GM12878 (cell line): ENCODE measurements around the gene ADCY1. TPM values are rescaled to one million over a fixed set of nuclear protein-coding genes. Genes with fewer than 3 reads are reported as not detected.

ENCODE experiments used
- ATAC-seq: fragments of 200-7000 bp; cut with Tn5 transposase; 3 replicates; pipeline ENCODE4 v1.9.1; 2020; ENCODE audit warnings: mild to moderate bottlenecking, moderate library complexity
- BruUV-seq: library from RNA; stranded (reverse); fragments of 400-500 nt; replicated peaks from 2 replicates; lab custom pipeline; 2021; lab: Mats Ljungman, UMichigan
- CTCF ChIA-PET: fragments of 300-600 bp; sonication (Branson Sonifier 250); formaldehyde crosslinking; extraction: SDS; loops from one replicate; lab custom pipeline; 2021; ENCODE audit warnings: inconsistent platforms; lab: Yijun Ruan, JAX
- POLR2A ChIA-PET: fragments of 350-600 bp; formaldehyde crosslinking; extraction: SDS; loops from one replicate; lab custom pipeline; 2021; ENCODE audit warnings: inconsistent platforms; lab: Charles Lee
- RAD21 ChIA-PET: fragments of 300-600 bp; sonication (Branson Sonifier 250); formaldehyde crosslinking; loops from one replicate; lab custom pipeline; 2023; ENCODE audit warnings: antibody characterized with exemption; ENCODE audit not compliant: unreplicated experiment; lab: Charles Lee
- SMC1A ChIA-PET: fragments of 300-600 bp; sonication (Branson Sonifier 250); formaldehyde crosslinking; loops from one replicate; lab custom pipeline; 2023; ENCODE audit not compliant: unreplicated experiment, uncharacterized antibody; lab: Charles Lee
- DNase-seq: peaks from one replicate; pipeline ENCODE4 v3.0.0-alpha.2; 2011; ENCODE audit warnings: low read depth, low spot score
- FAIRE-seq: peaks from 3 replicates; lab custom pipeline; 2011; peaks lifted over from hg19 to GRCh38; lab: Jason Lieb, UNC
- H2AFZ ChIP-seq: 2 replicates; pipeline ENCODE4 v1.6.0; 2011; ENCODE audit warnings: low read depth, low read length, control low read depth; ENCODE audit not compliant: control insufficient read depth
- H3K27ac ChIP-seq: 2 replicates; pipeline ENCODE4 v1.5.1; 2011; ENCODE audit warnings: control low read depth; ENCODE audit not compliant: control insufficient read depth, insufficient read depth
- H3K27me3 ChIP-seq, 2 experiments: replicated peaks in 1 of 2; 2 replicates each; pipeline versions ENCODE4 v1.6.0 to v1.6.1; 2011; ENCODE audit warnings: low read length in 1 of 2; ENCODE audit not compliant: control insufficient read depth in 2 of 2, insufficient read depth in 2 of 2
- H3K36me3 ChIP-seq, 2 experiments: 2 replicates each; pipeline ENCODE4 v1.5.1; 2011; ENCODE audit warnings: low read length in 1 of 2; ENCODE audit not compliant: control insufficient read depth in 2 of 2, insufficient read depth in 2 of 2
- H3K4me1 ChIP-seq: 2 replicates; pipeline ENCODE4 v1.6.1; 2011; ENCODE audit warnings: mild to moderate bottlenecking, low read length, moderate library complexity, mixed read lengths; ENCODE audit not compliant: control insufficient read depth, insufficient read depth
- H3K4me2 ChIP-seq: 2 replicates; pipeline ENCODE4 v1.6.0; 2011; ENCODE audit warnings: control low read depth; ENCODE audit not compliant: control insufficient read depth, insufficient read depth
- H3K4me3 ChIP-seq: fragments of 200-600 bp; sonication (generic); 2 replicates; pipeline ENCODE4 v1.5.1; 2016
- H3K79me2 ChIP-seq: 2 replicates; pipeline ENCODE4 v1.6.0; 2011; ENCODE audit warnings: low read length; ENCODE audit not compliant: control insufficient read depth, insufficient read depth
- H3K9ac ChIP-seq: 2 replicates; pipeline ENCODE4 v1.8.0; 2011; ENCODE audit warnings: low read length, control low read depth, mixed read lengths; ENCODE audit not compliant: control insufficient read depth, insufficient read depth
- H3K9me3 ChIP-seq: replicated peaks from 3 replicates; pipeline ENCODE4 v1.5.1; 2011; ENCODE audit warnings: mild to moderate bottlenecking, low read length; ENCODE audit not compliant: control insufficient read depth, insufficient read depth
- H4K20me1 ChIP-seq: 2 replicates; pipeline ENCODE4 v1.6.0; 2011; ENCODE audit not compliant: control insufficient read depth, insufficient read depth
- EGR1 ChIP-seq, 2 experiments: IDR thresholded peaks; 1 replicate in 1 of 2; 2 replicates in 1 of 2; pipeline ENCODE4 v1.6.1; 2011 to 2012; ENCODE audit warnings: low read depth in 2 of 2, low read length in 2 of 2, borderline replicate concordance in 1 of 2, mild to moderate bottlenecking in 1 of 2, moderate library complexity in 1 of 2
- ELK1 ChIP-seq: IDR thresholded peaks from 2 replicates; pipeline ENCODE4 v1.6.1; 2012; ENCODE audit warnings: low read depth, low read length, improper control_type of control experiment
- HSF1 ChIP-seq: fragments of 150-350 bp; IDR thresholded peaks from 2 replicates; pipeline ENCODE4 v1.6.1; 2014; ENCODE audit warnings: mild to moderate bottlenecking, low read depth, low read length
- JUND ChIP-seq: IDR thresholded peaks from 2 replicates; pipeline ENCODE4 v1.6.1; 2012; ENCODE audit warnings: low read depth, mild to moderate bottlenecking, low read length, improper control_type of control experiment, moderate library complexity
- PRDM15 ChIP-seq: fragments of 450-650 bp; formaldehyde crosslinking; IDR thresholded peaks from 2 replicates; pipeline ENCODE4 v1.4.0; 2020; ENCODE audit warnings: mild to moderate bottlenecking, moderate library complexity
- RAD51 ChIP-seq: fragments of 450-650 bp; IDR thresholded peaks from 2 replicates; pipeline ENCODE4 v1.6.1; 2016; ENCODE audit warnings: moderate library complexity, mild to moderate bottlenecking, inconsistent platforms
- RELA ChIP-seq: fragments of 450-650 bp; IDR thresholded peaks from 2 replicates; pipeline ENCODE4 v1.8.0; 2014; ENCODE audit warnings: borderline replicate concordance; ENCODE audit not compliant: partially characterized antibody
- SIX5 ChIP-seq: IDR thresholded peaks from 2 replicates; pipeline ENCODE4 v1.6.1; 2011; ENCODE audit warnings: mild to moderate bottlenecking, low read depth, low read length, moderate library complexity; ENCODE audit not compliant: severe bottlenecking
- TCF12 ChIP-seq: IDR thresholded peaks from 2 replicates; pipeline ENCODE4 v1.6.1; 2011; ENCODE audit warnings: low read depth, mild to moderate bottlenecking, low read length
- WRNIP1 ChIP-seq: IDR thresholded peaks from 2 replicates; pipeline ENCODE4 v1.6.1; 2011; ENCODE audit warnings: low read depth, low read length, improper control_type of control experiment, borderline replicate concordance
- WGBS: methylation state at CpG from one replicate; pipeline ENCODE4 v1.1.6; 2016; ENCODE audit warnings: low lambda C conversion rate; ENCODE audit not compliant: insufficient replicate concordance, insufficient coverage; ENCODE audit errors: missing lambda C conversion rate; 5-methylcytosine and 5-hydroxymethylcytosine counted together
- in situ Hi-C: fragments of 300-500 bp; cut with MboI; formaldehyde crosslinking; loops from 9 replicates; pipeline ENCODE4 v1.14.3; 2018; ENCODE audit warnings: mixed read lengths
- intact Hi-C: fragments of 100-400 bp; cut with micrococcal nuclease; formaldehyde crosslinking; loops from one replicate; pipeline ENCODE4 v1.14.2; 2022; ENCODE audit not compliant: unreplicated experiment
- polyA plus RNA-seq, 11 experiments: library from polyadenylated mRNA; depleted of rRNA in 4 of 11; unstranded in 6 of 11; stranded (reverse) in 5 of 11; fragments of >200 nt; fragmentation: Nextera tagmentation in 4 of 11; fragmentation: Illumina TruSeq in 1 of 11; extraction: Ambion mirVana in 4 of 11; extraction: Trizol in 1 of 11; gene quantifications; 1 replicate in 1 of 11; 2 replicates in 10 of 11; pipeline versions ENCODE4 v1.2.1 to v1.2.3, GENCODE V29; 2011 to 2016; ENCODE audit warnings: inconsistent platforms in 2 of 11, missing spikeins in 2 of 11, low read depth in 1 of 11
- total RNA-seq, 4 experiments: library from RNA; depleted of rRNA in 3 of 4; stranded (reverse); fragments of >200 nt in 3 of 4; fragmentation: Illumina TruSeq in 1 of 4; extraction: Trizol in 1 of 4; gene quantifications; 2 replicates each; pipeline versions ENCODE4 v1.2.1 to v1.2.3, GENCODE V29; 2013 to 2021

The ADCY1 gene
- total and polyA plus RNA-seq, 10 of the 15 experiments (the other 5 are each of a cell fraction or from before 2014, with no cell fraction given) = 0.13 to 1.4 (median 0.45) TPM; not detected in 1

- Histone ChIP-seq H3K4me2 (no peak overlapping the region), H3K79me2 (no peaks in the 10 kb centered on the region), H4K20me1 (no peaks in the 10 kb centered on the region), H3K27ac (no peak overlapping the region), H3K9ac (no peak overlapping the region), H3K4me3 (no peak overlapping the region), H3K4me1 (no peaks in the 10 kb centered on the region), H2AFZ (no peak overlapping the region), H3K27me3 (no peaks in the 10 kb centered on the region; a peak in 2 of 4 replicates), H3K9me3 (no peaks in the 10 kb centered on the region), H3K36me3 (no peaks in the 10 kb centered on the region)
- FAIRE-seq = no peak
- POLR2A ChIA-PET = no interaction called here
- WGBS = 32% methylated on average over 10 of the region's 10 CpGs
- CTCF ChIA-PET = no interaction called here
- in situ Hi-C loops = no loop called here
- no TSS peak for BruUV-seq
- no peak for DNase-seq
- TF ChIP-seq HSF1 = no peak
- TF ChIP-seq PRDM15 (CRISPR knock-in tag) = no peak
- no peak for TF ChIP-seq RAD51
- no peak for TF ChIP-seq RELA
- no peak for TF ChIP-seq TCF12
- no peak for TF ChIP-seq ELK1
- no peak for TF ChIP-seq EGR1 (IDR thresholded peaks at IDR 0.05; ENCODE audit: borderline replicate concordance in 1 of 2, low read depth in 2 of 2, low read length in 2 of 2)
- TF ChIP-seq JUND = no peak
- TF ChIP-seq WRNIP1 = no peak
- no peak for TF ChIP-seq SIX5
- SMC1A ChIA-PET = no interaction called here
- RAD21 ChIA-PET = no interaction called here
- intact Hi-C loops = no loop called here
- no peak for ATAC-seq
Measured at GRCh38 chr7:45599851-45600706, 25.9 kb downstream of the ADCY1 start.
